Activated T-helper 17 cell treated with anti-CD3 and anti-CD28 coated beads, Interleukin-2, amount 50 U/mL, for 72 hours (primary cell): ENCODE results near the gene NRG2. TPM values are rescaled to one million over a fixed set of nuclear protein-coding genes. Genes with fewer than 3 reads are reported as not detected.

ENCODE experiments used
- ATAC-seq: fragments of 150-1000 bp; cut with Tn5 transposase; replicated peaks from 2 replicates; pipeline ENCODE4 v1.10.0; 2021; ENCODE audit warnings: mild to moderate bottlenecking, moderate library complexity
- H3K27ac Mint-ChIP-seq: one replicate; pipeline ENCODE4 v1.8.0; 2022; ENCODE audit warnings: mixed read lengths
- H3K27me3 Mint-ChIP-seq: one replicate; pipeline ENCODE4 v1.8.0; 2022; ENCODE audit warnings: mixed read lengths
- H3K36me3 Mint-ChIP-seq: one replicate; pipeline ENCODE4 v1.8.0; 2022; ENCODE audit warnings: low read depth, mild to moderate bottlenecking, mixed read lengths
- H3K4me1 Mint-ChIP-seq: one replicate; pipeline ENCODE4 v1.8.0; 2022; ENCODE audit warnings: mixed read lengths
- H3K4me3 Mint-ChIP-seq: one replicate; pipeline ENCODE4 v1.8.0; 2022; ENCODE audit warnings: mild to moderate bottlenecking, mixed read lengths
- H3K9me3 Mint-ChIP-seq: one replicate; pipeline ENCODE4 v1.8.0; 2022; ENCODE audit warnings: mixed read lengths
- total RNA-seq, 2 donors: library from RNA; stranded (reverse); gene quantifications; one replicate each; pipeline ENCODE4 v1.2.3, GENCODE V29; 2022

The NRG2 gene
- total RNA-seq, 2 donors from 2014 or later, result 0.11 to 0.48 TPM

- Mint-ChIP-seq H3K36me3 (no peaks in the 10 kb centered on the region), H3K9me3 (no peaks in the 10 kb centered on the region), H3K27ac (no peak overlapping the region), H3K4me3 (no peak overlapping the region), H3K27me3 (peaks cover 28% of the 10 kb centered on the region), H3K4me1 (no peaks in the 10 kb centered on the region)
- ATAC-seq, result no peak
Measured at GRCh38 chr5:139897342-139897741, 145.8 kb downstream of the NRG2 start.

GRCh38 chr5:139896718-139897117 lies 146.4 kb downstream of the NRG2 start:
- ATAC-seq, result no peak
- Mint-ChIP-seq H3K36me3 (no peaks in the 10 kb centered on the region), H3K4me1 (no peaks in the 10 kb centered on the region), H3K9me3 (no peaks in the 10 kb centered on the region), H3K27me3 (peaks cover 30% of the 10 kb centered on the region), H3K27ac (no peak overlapping the region), H3K4me3 (no peak overlapping the region)

GRCh38 chr5:139895647-139896046 lies 147.5 kb downstream of the NRG2 start:
- no peaks in the 10 kb centered on the region for H3K4me1 Mint-ChIP-seq

GRCh38 chr5:139895046-139895445 lies 148.1 kb downstream of the NRG2 start:
- H3K36me3 Mint-ChIP-seq, result no peaks in the 10 kb centered on the region
- peaks cover 21% of the 10 kb centered on the region for H3K27me3 Mint-ChIP-seq
- H3K27ac Mint-ChIP-seq, result no peak overlapping the region
- H3K4me3 Mint-ChIP-seq, result no peak overlapping the region
- no peaks in the 10 kb centered on the region for H3K9me3 Mint-ChIP-seq
- H3K4me1 Mint-ChIP-seq, result no peaks in the 10 kb centered on the region
- no peak for ATAC-seq

More at GRCh38 chr5:139895647-139896046, 147.5 kb downstream of the NRG2 start:
- Mint-ChIP-seq H3K27ac (no peak overlapping the region), H3K27me3 (peaks cover 21% of the 10 kb centered on the region), H3K36me3 (no peaks in the 10 kb centered on the region), H3K4me3 (no peak overlapping the region), H3K9me3 (no peaks in the 10 kb centered on the region)
- no peak for ATAC-seq

GRCh38 chr5:139893873-139894272 lies 149.2 kb downstream of the NRG2 start:
- H3K4me1 Mint-ChIP-seq, result no peaks in the 10 kb centered on the region
- no peaks in the 10 kb centered on the region for H3K36me3 Mint-ChIP-seq
- no peak for ATAC-seq
- H3K27me3 Mint-ChIP-seq, result peaks cover 18% of the 10 kb centered on the region
- H3K4me3 Mint-ChIP-seq, result no peak overlapping the region
- no peaks in the 10 kb centered on the region for H3K9me3 Mint-ChIP-seq
- no peak overlapping the region for H3K27ac Mint-ChIP-seq

- no peaks in the 10 kb centered on the region for H3K9me3 Mint-ChIP-seq
Measured at GRCh38 chr5:139889410-139889809, 153.7 kb downstream of the NRG2 start.

GRCh38 chr5:139888370-139888769 lies 154.7 kb downstream of the NRG2 start:
- Mint-ChIP-seq H3K36me3 (no peaks in the 10 kb centered on the region), H3K4me1 (no peaks in the 10 kb centered on the region), H3K4me3 (no peak overlapping the region), H3K27me3 (peaks cover 14% of the 10 kb centered on the region), H3K27ac (no peak overlapping the region), H3K9me3 (no peaks in the 10 kb centered on the region)
- ATAC-seq, result no peak

More at GRCh38 chr5:139889410-139889809, 153.7 kb downstream of the NRG2 start:
- Mint-ChIP-seq H3K4me1 (no peaks in the 10 kb centered on the region), H3K4me3 (no peak overlapping the region), H3K27me3 (peaks cover 15% of the 10 kb centered on the region), H3K36me3 (no peaks in the 10 kb centered on the region), H3K27ac (no peak overlapping the region)
- no peak for ATAC-seq

- ATAC-seq, result no peak
- no peak overlapping the region for H3K27ac Mint-ChIP-seq
- no peaks in the 10 kb centered on the region for H3K9me3 Mint-ChIP-seq
- no peaks in the 10 kb centered on the region for H3K4me1 Mint-ChIP-seq
- peaks cover 10% of the 10 kb centered on the region for H3K27me3 Mint-ChIP-seq
- H3K36me3 Mint-ChIP-seq, result no peaks in the 10 kb centered on the region
- no peak overlapping the region for H3K4me3 Mint-ChIP-seq
Measured at GRCh38 chr5:139886213-139886612, 156.9 kb downstream of the NRG2 start.

- Mint-ChIP-seq H3K4me3 (no peak overlapping the region), H3K36me3 (no peaks in the 10 kb centered on the region), H3K27ac (no peak overlapping the region), H3K27me3 (peaks cover 10% of the 10 kb centered on the region), H3K4me1 (no peaks in the 10 kb centered on the region), H3K9me3 (no peaks in the 10 kb centered on the region)
- no peak for ATAC-seq
Measured at GRCh38 chr5:139885857-139886208, 157.3 kb downstream of the NRG2 start.

- H3K9me3 Mint-ChIP-seq, result no peaks in the 10 kb centered on the region
- H3K4me3 Mint-ChIP-seq, result no peak overlapping the region
- no peak for ATAC-seq
- H3K4me1 Mint-ChIP-seq, result no peaks in the 10 kb centered on the region
- H3K27me3 Mint-ChIP-seq, result peaks cover 8% of the 10 kb centered on the region
- no peaks in the 10 kb centered on the region for H3K36me3 Mint-ChIP-seq
- H3K27ac Mint-ChIP-seq, result no peak overlapping the region
Measured at GRCh38 chr5:139885172-139885856, 157.8 kb downstream of the NRG2 start.

GRCh38 chr5:139884734-139885133 lies 158.4 kb downstream of the NRG2 start:
- Mint-ChIP-seq H3K27me3 (peaks cover 7% of the 10 kb centered on the region), H3K27ac (no peak overlapping the region), H3K9me3 (no peaks in the 10 kb centered on the region), H3K36me3 (no peaks in the 10 kb centered on the region), H3K4me1 (no peaks in the 10 kb centered on the region), H3K4me3 (no peak overlapping the region)
- ATAC-seq, result no peak

- no peaks in the 10 kb centered on the region for H3K9me3 Mint-ChIP-seq
- H3K36me3 Mint-ChIP-seq, result no peaks in the 10 kb centered on the region
- no peaks in the 10 kb centered on the region for H3K4me1 Mint-ChIP-seq
- H3K27me3 Mint-ChIP-seq, result peaks cover 7% of the 10 kb centered on the region
- ATAC-seq, result no peak
- no peak overlapping the region for H3K4me3 Mint-ChIP-seq
- no peak overlapping the region for H3K27ac Mint-ChIP-seq
Measured at GRCh38 chr5:139884144-139884543, 159.0 kb downstream of the NRG2 start.

- no peak for ATAC-seq
- Mint-ChIP-seq H3K27ac (no peak overlapping the region), H3K27me3 (peaks cover 7% of the 10 kb centered on the region), H3K4me3 (no peak overlapping the region), H3K9me3 (no peaks in the 10 kb centered on the region), H3K4me1 (no peaks in the 10 kb centered on the region), H3K36me3 (no peaks in the 10 kb centered on the region)
Measured at GRCh38 chr5:139882961-139883539, 160.0 kb downstream of the NRG2 start.

GRCh38 chr5:139882316-139882715 lies 160.8 kb downstream of the NRG2 start:
- ATAC-seq, result no peak
- H3K4me1 Mint-ChIP-seq, result no peaks in the 10 kb centered on the region
- H3K9me3 Mint-ChIP-seq, result no peaks in the 10 kb centered on the region
- H3K4me3 Mint-ChIP-seq, result no peak overlapping the region
- H3K36me3 Mint-ChIP-seq, result no peaks in the 10 kb centered on the region
- peaks cover 7% of the 10 kb centered on the region for H3K27me3 Mint-ChIP-seq
- H3K27ac Mint-ChIP-seq, result no peak overlapping the region

GRCh38 chr5:139881143-139881733 lies 161.9 kb downstream of the NRG2 start:
- ATAC-seq, result no peak
- no peak overlapping the region for H3K27ac Mint-ChIP-seq
- no peaks in the 10 kb centered on the region for H3K36me3 Mint-ChIP-seq
- no peaks in the 10 kb centered on the region for H3K9me3 Mint-ChIP-seq
- H3K4me1 Mint-ChIP-seq, result no peaks in the 10 kb centered on the region
- H3K4me3 Mint-ChIP-seq, result no peak overlapping the region
- H3K27me3 Mint-ChIP-seq, result peaks cover 7% of the 10 kb centered on the region
